Esophagus muscularis mucosa (tissue), 4 donors: ENCODE results near the gene INSM1. TPM values are rescaled to one million over a fixed set of nuclear protein-coding genes. Genes with fewer than 3 reads are reported as not detected.

ENCODE experiments used
- DNase-seq: peaks from one replicate; pipeline ENCODE4 v3.0.0-alpha.2; 2017; ENCODE audit errors: extremely low spot score
- H3K27ac ChIP-seq, 4 donors: fragments of 200-600 bp; sonication (generic); replicated peaks in 1 of 4; 1 replicate in 3 of 4; 2 replicates in 1 of 4; pipeline ENCODE4 v1.5.1; 2016 to 2019; ENCODE audit warnings: mild to moderate bottlenecking in 1 of 4
- H3K27me3 ChIP-seq, 4 donors: fragments of 200-600 bp; sonication (generic); one replicate each; pipeline versions ENCODE4 v1.5.1 to v1.6.0; 2016 to 2019
- H3K36me3 ChIP-seq, 4 donors: fragments of 200-600 bp; sonication (generic); one replicate each; pipeline ENCODE4 v1.5.1; 2016 to 2019
- H3K4me1 ChIP-seq, 4 donors: fragments of 200-600 bp; sonication (generic); one replicate each; pipeline ENCODE4 v1.5.1; 2016 to 2019
- H3K4me3 ChIP-seq, 4 donors: fragments of 200-600 bp; sonication (generic); 1 replicate in 2 of 4; 2 replicates in 2 of 4; pipeline ENCODE4 v1.5.1; 2016 to 2019; ENCODE audit warnings: mild to moderate bottlenecking in 4 of 4, moderate library complexity in 1 of 4
- H3K9me3 ChIP-seq, 4 donors: fragments of 200-600 bp; sonication (generic); 1 replicate in 3 of 4; 2 replicates in 1 of 4; pipeline ENCODE4 v1.5.1; 2016 to 2019
- CTCF ChIP-seq, 3 experiments: fragments of 200-600 bp in 2 of 3; fragments of 450-650 bp in 1 of 3; sonication (generic) in 2 of 3; IDR thresholded peaks; one replicate each; pipeline ENCODE4 v1.5.1; 2017 to 2019; ENCODE audit warnings: antibody characterized with exemption in 3 of 3, mild to moderate bottlenecking in 2 of 3, moderate library complexity in 1 of 3
- EP300 ChIP-seq: sonication (generic); formaldehyde crosslinking; IDR thresholded peaks from one replicate; pipeline ENCODE4 v1.6.1; 2017; ENCODE audit warnings: antibody characterized with exemption
- POLR2A ChIP-seq: fragments of 450-650 bp; IDR thresholded peaks from one replicate; pipeline ENCODE4 v1.6.1; 2017; ENCODE audit warnings: antibody characterized with exemption, moderate library complexity, mild to moderate bottlenecking, low read depth
- POLR2AphosphoS5 ChIP-seq, 2 donors: sonication (generic); formaldehyde crosslinking; IDR thresholded peaks; one replicate each; pipeline ENCODE4 v1.6.1; 2017; ENCODE audit warnings: antibody characterized with exemption in 2 of 2
- WGBS: methylation state at CpG from one replicate; pipeline ENCODE4 v1.1.5; 2018; 5-methylcytosine and 5-hydroxymethylcytosine counted together
- intact Hi-C: fragments of 100-400 bp; cut with DNase I; formaldehyde crosslinking; loops from one replicate; pipeline ENCODE4 v1.15.1; 2023
- total RNA-seq, 4 donors: library from RNA; depleted of rRNA; stranded (reverse); fragments of >200 nt; gene quantifications; one replicate each; pipeline versions ENCODE4 v1.1.0 to v1.2.1, GENCODE V29; 2016

The INSM1 gene
- total RNA-seq, 4 donors from 2014 or later: not detected

GRCh38 chr20:20366551-20366875, 1.4 kb upstream of the INSM1 start:
- H3K27ac ChIP-seq: no peak overlapping the region
- no peak for DNase-seq
- peaks cover 19 to 66% (median 53%) of the 10 kb centered on the region in 4 donors for H3K4me1 ChIP-seq
- H3K4me3 ChIP-seq: peak overlapping the region in 2 of 4 donors; percentile 40 to 41
- intact Hi-C loops: no loop called here
- peaks cover 5 to 97% (median 56%) of the 10 kb centered on the region in 4 donors for H3K27me3 ChIP-seq
- H3K36me3 ChIP-seq: no peaks in the 10 kb centered on the region
- 3% methylated on average over 6 of the region's 19 CpGs for WGBS
- H3K9me3 ChIP-seq: no peaks in the 10 kb centered on the region
- TF ChIP-seq POLR2A (no peak), EP300 (no peak), CTCF (IDR thresholded peaks at IDR 0.05) (no peak), POLR2AphosphoS5 (IDR thresholded peaks at IDR 0.05) (no peak)

- 3% methylated on average over 32 of the region's 63 CpGs for WGBS
- Histone ChIP-seq H3K27me3 (peaks cover 5 to 99% (median 56%) of the 10 kb centered on the region in 4 donors), H3K9me3 (no peaks in the 10 kb centered on the region), H3K36me3 (no peaks in the 10 kb centered on the region), H3K4me3 (peak overlapping the region; percentile 35 to 54 (median 40)), H3K4me1 (peaks cover 19 to 66% (median 53%) of the 10 kb centered on the region in 4 donors), H3K27ac (no peak overlapping the region)
- intact Hi-C loops: no loop called here
- DNase-seq: no peak
- no peak for TF ChIP-seq POLR2AphosphoS5 (IDR thresholded peaks at IDR 0.05)
- TF ChIP-seq EP300: no peak
- no peak for TF ChIP-seq CTCF (IDR thresholded peaks at IDR 0.05)
- no peak for TF ChIP-seq POLR2A
Observed at GRCh38 chr20:20366876-20367574, 879 bp upstream of the INSM1 start.

- WGBS: 0% methylated on average over 8 of the region's 130 CpGs
- H3K27me3 ChIP-seq: peaks cover 5 to 99% (median 53%) of the 10 kb centered on the region in 4 donors
- intact Hi-C loops: no loop called here
- H3K27ac ChIP-seq: no peak overlapping the region
- TF ChIP-seq POLR2AphosphoS5 (IDR thresholded peaks at IDR 0.05) (no peak), EP300 (no peak), CTCF (IDR thresholded peaks at IDR 0.05) (no peak), POLR2A (no peak)
- H3K9me3 ChIP-seq: no peaks in the 10 kb centered on the region
- no peaks in the 10 kb centered on the region for H3K36me3 ChIP-seq
- DNase-seq: no peak
- peaks cover 19 to 53% (median 46%) of the 10 kb centered on the region in 4 donors for H3K4me1 ChIP-seq
- peak overlapping the region; percentile 35 to 54 (median 38) for H3K4me3 ChIP-seq
Observed at GRCh38 chr20:20368418-20369249, 730 bp downstream of the INSM1 start.

GRCh38 chr20:20369250-20370093, 1.6 kb downstream of the INSM1 start:
- no peak for DNase-seq
- Histone ChIP-seq H3K36me3 (no peaks in the 10 kb centered on the region), H3K27me3 (peaks cover 5 to 99% (median 47%) of the 10 kb centered on the region in 4 donors), H3K4me3 (peak overlapping the region; percentile 35 to 54 (median 38)), H3K27ac (no peak overlapping the region), H3K9me3 (no peaks in the 10 kb centered on the region), H3K4me1 (peaks cover 12 to 44% (median 38%) of the 10 kb centered on the region in 4 donors)
- intact Hi-C loops: no loop called here
- TF ChIP-seq POLR2AphosphoS5 (IDR thresholded peaks at IDR 0.05) (no peak), POLR2A (no peak), CTCF (IDR thresholded peaks at IDR 0.05) (no peak), EP300 (no peak)
- WGBS: 4% methylated on average over 28 of the region's 86 CpGs
